ENCODE results near the gene ZSCAN20. TPM values are rescaled to one million over a fixed set of nuclear protein-coding genes. Genes with fewer than 3 reads are reported as not detected.

ZSCAN20 gene
- total RNA-seq, 1 donor from 2014 or later = 6.9 TPM

DNA sequence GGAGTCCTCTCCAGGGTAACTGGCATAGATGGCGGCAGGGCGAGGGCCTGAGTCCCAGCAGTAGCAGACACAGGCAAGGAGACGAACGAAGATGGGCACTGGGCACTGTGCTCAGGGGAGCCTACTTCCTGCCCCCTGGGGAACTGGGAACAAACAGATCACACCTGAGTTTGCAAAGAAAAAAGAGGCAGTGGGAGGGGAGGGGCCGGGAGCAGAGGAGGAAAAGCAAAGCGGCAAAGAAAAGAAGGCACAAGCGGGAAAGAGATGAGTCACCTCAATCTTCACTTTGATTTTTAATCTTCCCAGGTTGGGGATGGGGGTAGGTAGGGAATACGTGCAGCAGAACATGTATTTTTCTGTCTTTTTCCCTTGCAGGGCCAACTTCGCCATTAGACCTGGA, 44.0 kb downstream of the ZSCAN20 start:
- Histone ChIP-seq H4K20me1 (ENCODE audit: insufficient read depth, low read length) (no peaks in the 10 kb centered on the region), H2AFZ (ENCODE audit: low read depth, low read length) (no peak overlapping the region), H3K27me3 (ENCODE audit: insufficient read depth, low read length) (no peaks in the 10 kb centered on the region), H3K27ac (ENCODE audit: low read depth, low read length) (no peak overlapping the region), H3K9me3 (ENCODE audit: insufficient read depth, low read depth, low read length) (no peaks in the 10 kb centered on the region), H3K36me3 (ENCODE audit: insufficient read depth, low read length) (peaks cover 3% of the 10 kb centered on the region), H3K79me2 (ENCODE audit: insufficient read depth, low read length) (no peaks in the 10 kb centered on the region), H3K9ac (ENCODE audit: low read length) (no peak overlapping the region), H3K4me2 (ENCODE audit: low read length) (no peak overlapping the region), H3K4me3 (ENCODE audit: insufficient read depth, low read depth, low read length) (no peak overlapping the region), H3K4me1 (ENCODE audit: insufficient read depth, low read length) (no peaks in the 10 kb centered on the region)
- peaks cover 2% of the 10 kb centered on the region for H3K9me3 Mint-ChIP-seq (ENCODE audit: unreplicated experiment)
- peaks cover 8% of the 10 kb centered on the region for H3K36me3 Mint-ChIP-seq (ENCODE audit: low read depth, unreplicated experiment)
- H3K4me3 Mint-ChIP-seq (ENCODE audit: unreplicated experiment) = no peak overlapping the region
- TF ChIP-seq, protein P1, sequence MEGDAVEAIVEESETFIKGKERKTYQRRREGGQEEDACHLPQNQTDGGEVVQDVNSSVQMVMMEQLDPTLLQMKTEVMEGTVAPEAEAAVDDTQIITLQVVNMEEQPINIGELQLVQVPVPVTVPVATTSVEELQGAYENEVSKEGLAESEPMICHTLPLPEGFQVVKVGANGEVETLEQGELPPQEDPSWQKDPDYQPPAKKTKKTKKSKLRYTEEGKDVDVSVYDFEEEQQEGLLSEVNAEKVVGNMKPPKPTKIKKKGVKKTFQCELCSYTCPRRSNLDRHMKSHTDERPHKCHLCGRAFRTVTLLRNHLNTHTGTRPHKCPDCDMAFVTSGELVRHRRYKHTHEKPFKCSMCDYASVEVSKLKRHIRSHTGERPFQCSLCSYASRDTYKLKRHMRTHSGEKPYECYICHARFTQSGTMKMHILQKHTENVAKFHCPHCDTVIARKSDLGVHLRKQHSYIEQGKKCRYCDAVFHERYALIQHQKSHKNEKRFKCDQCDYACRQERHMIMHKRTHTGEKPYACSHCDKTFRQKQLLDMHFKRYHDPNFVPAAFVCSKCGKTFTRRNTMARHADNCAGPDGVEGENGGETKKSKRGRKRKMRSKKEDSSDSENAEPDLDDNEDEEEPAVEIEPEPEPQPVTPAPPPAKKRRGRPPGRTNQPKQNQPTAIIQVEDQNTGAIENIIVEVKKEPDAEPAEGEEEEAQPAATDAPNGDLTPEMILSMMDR (IDR thresholded peaks at IDR 0.05; ENCODE audit: insufficient read depth, low read depth, low read length) = no peak
- TF ChIP-seq EZH2 (IDR thresholded peaks at IDR 0.05; ENCODE audit: insufficient read depth, low read length) = no peak
- no peaks in the 10 kb centered on the region for H3K4me1 Mint-ChIP-seq (ENCODE audit: low read depth, unreplicated experiment)
- no peak overlapping the region for H3K27ac Mint-ChIP-seq (ENCODE audit: unreplicated experiment)
- DNase-seq (ENCODE audit: low read depth) (no peak), FAIRE-seq (no peak)
- peaks cover 5% of the 10 kb centered on the region for H3K27me3 Mint-ChIP-seq (ENCODE audit: low read depth, unreplicated experiment)

DNA sequence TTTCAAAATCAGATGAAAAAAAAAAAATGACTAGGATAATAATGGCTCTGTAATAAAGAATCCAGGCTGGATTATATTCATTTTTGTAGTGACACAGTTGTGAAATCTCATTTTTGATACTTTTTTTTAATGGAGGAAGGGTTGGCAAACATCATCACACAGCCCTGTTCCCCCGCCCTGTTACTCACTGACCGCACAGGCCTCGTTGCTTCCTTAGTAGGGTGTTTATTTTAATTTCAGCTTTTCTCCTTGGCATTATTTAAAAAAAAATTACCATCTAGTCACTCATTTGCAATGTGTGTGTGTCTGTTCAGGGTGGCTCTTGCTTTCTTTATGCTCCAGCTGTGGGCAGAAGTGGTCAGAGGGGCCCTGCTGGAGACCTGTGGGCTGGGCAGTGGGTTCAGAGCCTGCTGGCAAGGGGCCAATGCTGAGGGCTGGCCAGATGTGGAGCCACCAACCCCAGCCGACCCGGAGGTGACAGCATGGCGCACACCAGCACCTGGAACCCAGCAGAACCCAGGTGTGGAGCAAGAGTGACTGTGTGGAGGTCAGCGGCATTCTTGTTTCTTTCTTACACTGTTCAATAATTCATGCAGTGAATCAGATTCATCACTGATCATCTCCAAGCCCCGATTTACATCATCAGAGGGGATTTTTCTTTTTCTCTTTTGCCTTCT, 44.6 kb downstream of the ZSCAN20 start:
- Mint-ChIP-seq H3K4me1 (ENCODE audit: low read depth, unreplicated experiment) (no peaks in the 10 kb centered on the region), H3K9me3 (ENCODE audit: unreplicated experiment) (peaks cover 2% of the 10 kb centered on the region), H3K4me3 (ENCODE audit: unreplicated experiment) (no peak overlapping the region), H3K27ac (ENCODE audit: unreplicated experiment) (no peak overlapping the region), H3K27me3 (ENCODE audit: low read depth, unreplicated experiment) (peaks cover 5% of the 10 kb centered on the region), H3K36me3 (ENCODE audit: low read depth, unreplicated experiment) (peaks cover 8% of the 10 kb centered on the region)
- Histone ChIP-seq H3K9me3 (ENCODE audit: insufficient read depth, low read depth, low read length) (no peaks in the 10 kb centered on the region), H3K27me3 (ENCODE audit: insufficient read depth, low read length) (no peaks in the 10 kb centered on the region), H3K4me3 (ENCODE audit: insufficient read depth, low read depth, low read length) (no peak overlapping the region), H4K20me1 (ENCODE audit: insufficient read depth, low read length) (no peaks in the 10 kb centered on the region), H3K79me2 (ENCODE audit: insufficient read depth, low read length) (no peaks in the 10 kb centered on the region), H3K4me2 (ENCODE audit: low read length) (no peak overlapping the region), H3K36me3 (ENCODE audit: insufficient read depth, low read length) (peaks cover 3% of the 10 kb centered on the region), H2AFZ (ENCODE audit: low read depth, low read length) (no peak overlapping the region), H3K9ac (ENCODE audit: low read length) (no peak overlapping the region), H3K27ac (ENCODE audit: low read depth, low read length) (no peak overlapping the region), H3K4me1 (ENCODE audit: insufficient read depth, low read length) (no peaks in the 10 kb centered on the region)
- TF ChIP-seq, protein P1 (IDR thresholded peaks at IDR 0.05; ENCODE audit: insufficient read depth, low read depth, low read length) = no peak
- no peak for TF ChIP-seq EZH2 (IDR thresholded peaks at IDR 0.05; ENCODE audit: insufficient read depth, low read length)
- DNase-seq (ENCODE audit: low read depth) (no peak), FAIRE-seq (no peak)

DNA sequence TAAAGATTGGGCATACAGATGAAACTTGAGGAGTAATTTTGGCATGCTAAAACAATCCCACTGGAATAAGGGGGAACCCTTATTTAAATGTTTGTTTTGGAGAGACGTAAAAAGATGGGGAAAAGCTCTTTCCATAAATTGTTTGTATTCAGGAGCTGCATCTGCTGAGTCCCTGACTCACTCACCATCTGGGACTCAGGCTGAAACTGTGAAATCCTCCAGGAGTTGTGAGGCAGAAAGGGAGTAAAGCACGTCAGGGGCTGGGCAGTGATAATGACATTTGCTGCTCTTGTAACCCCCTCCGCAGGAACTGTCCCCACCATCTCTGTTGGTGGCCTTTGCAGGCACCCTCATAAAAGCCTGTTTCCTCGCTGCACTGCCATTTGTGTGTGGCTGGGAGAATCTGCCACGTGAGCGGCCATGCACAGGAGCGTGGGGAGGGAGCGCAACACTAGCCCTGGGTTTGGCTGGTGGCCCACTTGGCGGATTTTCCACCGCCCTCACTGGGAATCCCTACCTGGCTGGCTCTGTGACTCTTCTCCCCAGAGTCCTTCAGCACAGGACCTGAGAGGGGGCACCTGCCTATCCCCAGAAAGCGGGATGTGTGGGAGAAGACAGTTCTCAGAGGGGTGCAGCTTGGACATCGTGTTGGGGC, 45.3 kb downstream of the ZSCAN20 start:
- Histone ChIP-seq H2AFZ (ENCODE audit: low read depth, low read length) (no peak overlapping the region), H4K20me1 (ENCODE audit: insufficient read depth, low read length) (no peaks in the 10 kb centered on the region), H3K27ac (ENCODE audit: low read depth, low read length) (no peak overlapping the region), H3K4me1 (ENCODE audit: insufficient read depth, low read length) (no peaks in the 10 kb centered on the region), H3K36me3 (ENCODE audit: insufficient read depth, low read length) (peaks cover 3% of the 10 kb centered on the region), H3K9ac (ENCODE audit: low read length) (no peak overlapping the region), H3K4me3 (ENCODE audit: insufficient read depth, low read depth, low read length) (no peak overlapping the region), H3K4me2 (ENCODE audit: low read length) (no peak overlapping the region), H3K9me3 (ENCODE audit: insufficient read depth, low read depth, low read length) (no peaks in the 10 kb centered on the region), H3K27me3 (ENCODE audit: insufficient read depth, low read length) (no peaks in the 10 kb centered on the region), H3K79me2 (ENCODE audit: insufficient read depth, low read length) (no peaks in the 10 kb centered on the region)
- Mint-ChIP-seq H3K27me3 (ENCODE audit: low read depth, unreplicated experiment) (peaks cover 12% of the 10 kb centered on the region), H3K4me3 (ENCODE audit: unreplicated experiment) (no peak overlapping the region), H3K36me3 (ENCODE audit: low read depth, unreplicated experiment) (peaks cover 15% of the 10 kb centered on the region), H3K9me3 (ENCODE audit: unreplicated experiment) (peaks cover 5% of the 10 kb centered on the region), H3K27ac (ENCODE audit: unreplicated experiment) (no peak overlapping the region), H3K4me1 (ENCODE audit: low read depth, unreplicated experiment) (no peaks in the 10 kb centered on the region)
- no peak for FAIRE-seq
- no peak for TF ChIP-seq EZH2 (IDR thresholded peaks at IDR 0.05; ENCODE audit: insufficient read depth, low read length)
- TF ChIP-seq, protein P1 (IDR thresholded peaks at IDR 0.05; ENCODE audit: insufficient read depth, low read depth, low read length) = no peak
- no peak for DNase-seq (ENCODE audit: low read depth)

All from astrocyte (in vitro differentiated cells and primary cell).